Heart left ventricle (tissue), 13 donors: Measurements from ENCODE around the gene PPP4R3B.

ENCODE experiments used
- POLR2A ChIP-seq, 2 donors: fragments of 450-650 bp; IDR thresholded peaks; one replicate each; pipeline ENCODE4 v1.6.1; 2017; ENCODE audit warnings: antibody characterized with exemption in 2 of 2, mild to moderate bottlenecking in 2 of 2, moderate library complexity in 2 of 2
- TF ChIP-seq, protein P1 (sequence below), 12 donors: fragments of 200-600 bp; sonication (generic) in 4 of 12; IDR thresholded peaks; one replicate each; pipeline versions ENCODE4 v1.5.0 to v1.8.0; 2018 to 2022; ENCODE audit warnings: antibody characterized with exemption in 12 of 12, mild to moderate bottlenecking in 5 of 12
- donor health status: ischemic (EF 13 %, LVEDD 7.1; RV severe dilation, severe dysfunction).
- donor health status: DM: no; HTN: yes; CAD: no.
- donor health status: DM: no; HTN: no; CAD: no.
- donor health status: ischemic (EF 25% LVEDD 6.9; RV normal size, moderate dysfunction).
- donor health status: ischemic (EF 25% LVEDD 5.7; RV mildly dilated, moderate dysfunction).
- donor health status: ischemic (EF 35%, LVEDD 5.7; RV mildly dilated, moderate dysfunction).
- donor health status: nonischemic (EF 11% LVEDD 7.7; RV severe dilation, severe dysfunction).
- donor health status: DM: yes; HTN: yes; CAD: no.
- donor health status: PGD.
- donor health status: ischemic (EF 29% LVEDD 5.4; RV normal size, mild dysfunction).
- donor health status: nonischemic (EF 23%, LVEDD 6.1; RV moderate dilation, normal function).

GRCh38 chr2:55636831-55637230 is 19.4 kb upstream of the PPP4R3B start:
- TF ChIP-seq, protein P1, sequence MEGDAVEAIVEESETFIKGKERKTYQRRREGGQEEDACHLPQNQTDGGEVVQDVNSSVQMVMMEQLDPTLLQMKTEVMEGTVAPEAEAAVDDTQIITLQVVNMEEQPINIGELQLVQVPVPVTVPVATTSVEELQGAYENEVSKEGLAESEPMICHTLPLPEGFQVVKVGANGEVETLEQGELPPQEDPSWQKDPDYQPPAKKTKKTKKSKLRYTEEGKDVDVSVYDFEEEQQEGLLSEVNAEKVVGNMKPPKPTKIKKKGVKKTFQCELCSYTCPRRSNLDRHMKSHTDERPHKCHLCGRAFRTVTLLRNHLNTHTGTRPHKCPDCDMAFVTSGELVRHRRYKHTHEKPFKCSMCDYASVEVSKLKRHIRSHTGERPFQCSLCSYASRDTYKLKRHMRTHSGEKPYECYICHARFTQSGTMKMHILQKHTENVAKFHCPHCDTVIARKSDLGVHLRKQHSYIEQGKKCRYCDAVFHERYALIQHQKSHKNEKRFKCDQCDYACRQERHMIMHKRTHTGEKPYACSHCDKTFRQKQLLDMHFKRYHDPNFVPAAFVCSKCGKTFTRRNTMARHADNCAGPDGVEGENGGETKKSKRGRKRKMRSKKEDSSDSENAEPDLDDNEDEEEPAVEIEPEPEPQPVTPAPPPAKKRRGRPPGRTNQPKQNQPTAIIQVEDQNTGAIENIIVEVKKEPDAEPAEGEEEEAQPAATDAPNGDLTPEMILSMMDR (IDR thresholded peaks at IDR 0.05) = no peak
- no peak for TF ChIP-seq POLR2A (IDR thresholded peaks at IDR 0.05)
